AG09309 (cell line): ENCODE results near the gene ARNT2.

Source experiments
- DNase-seq: peaks from one replicate; pipeline ENCODE4 v3.0.0-alpha.2; 2010; ENCODE audit warnings: low read depth
- H3K4me3 ChIP-seq: 2 replicates; pipeline ENCODE4 v1.5.1; 2011; ENCODE audit warnings: mild to moderate bottlenecking, low read depth, low read length, moderate library complexity; ENCODE audit not compliant: control insufficient read depth
- TF ChIP-seq, protein P1 (sequence below): IDR thresholded peaks from 2 replicates; pipeline ENCODE4 v1.5.1; 2011; ENCODE audit warnings: mild to moderate bottlenecking, low read depth, low read length, inconsistent platforms; ENCODE audit not compliant: insufficient read depth, control insufficient read depth; ENCODE audit errors: missing control alignments

Gene ARNT2

DNA sequence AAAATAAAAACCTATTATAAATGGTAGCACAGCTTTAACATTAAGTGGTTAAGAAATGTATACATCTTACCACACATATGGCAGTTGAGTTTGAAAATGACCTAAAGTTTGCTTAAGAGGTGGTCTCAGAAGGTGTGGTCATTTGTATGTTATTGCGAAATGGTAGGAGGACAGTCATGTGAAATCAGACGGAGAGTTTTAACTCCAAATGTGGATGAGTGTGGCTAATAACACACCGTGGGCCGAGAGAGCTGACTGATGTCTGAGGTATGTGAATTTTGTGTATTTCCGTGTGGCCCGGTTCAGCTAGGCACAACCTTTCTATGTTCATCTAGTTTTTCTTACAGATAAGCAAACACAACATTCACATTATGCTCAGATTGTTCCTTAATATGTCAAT lies 71.9 kb downstream of the ARNT2 start:
- H3K4me3 ChIP-seq: no peak overlapping the region
- TF ChIP-seq, protein P1, sequence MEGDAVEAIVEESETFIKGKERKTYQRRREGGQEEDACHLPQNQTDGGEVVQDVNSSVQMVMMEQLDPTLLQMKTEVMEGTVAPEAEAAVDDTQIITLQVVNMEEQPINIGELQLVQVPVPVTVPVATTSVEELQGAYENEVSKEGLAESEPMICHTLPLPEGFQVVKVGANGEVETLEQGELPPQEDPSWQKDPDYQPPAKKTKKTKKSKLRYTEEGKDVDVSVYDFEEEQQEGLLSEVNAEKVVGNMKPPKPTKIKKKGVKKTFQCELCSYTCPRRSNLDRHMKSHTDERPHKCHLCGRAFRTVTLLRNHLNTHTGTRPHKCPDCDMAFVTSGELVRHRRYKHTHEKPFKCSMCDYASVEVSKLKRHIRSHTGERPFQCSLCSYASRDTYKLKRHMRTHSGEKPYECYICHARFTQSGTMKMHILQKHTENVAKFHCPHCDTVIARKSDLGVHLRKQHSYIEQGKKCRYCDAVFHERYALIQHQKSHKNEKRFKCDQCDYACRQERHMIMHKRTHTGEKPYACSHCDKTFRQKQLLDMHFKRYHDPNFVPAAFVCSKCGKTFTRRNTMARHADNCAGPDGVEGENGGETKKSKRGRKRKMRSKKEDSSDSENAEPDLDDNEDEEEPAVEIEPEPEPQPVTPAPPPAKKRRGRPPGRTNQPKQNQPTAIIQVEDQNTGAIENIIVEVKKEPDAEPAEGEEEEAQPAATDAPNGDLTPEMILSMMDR: no peak
- DNase-seq: no peak

DNA sequence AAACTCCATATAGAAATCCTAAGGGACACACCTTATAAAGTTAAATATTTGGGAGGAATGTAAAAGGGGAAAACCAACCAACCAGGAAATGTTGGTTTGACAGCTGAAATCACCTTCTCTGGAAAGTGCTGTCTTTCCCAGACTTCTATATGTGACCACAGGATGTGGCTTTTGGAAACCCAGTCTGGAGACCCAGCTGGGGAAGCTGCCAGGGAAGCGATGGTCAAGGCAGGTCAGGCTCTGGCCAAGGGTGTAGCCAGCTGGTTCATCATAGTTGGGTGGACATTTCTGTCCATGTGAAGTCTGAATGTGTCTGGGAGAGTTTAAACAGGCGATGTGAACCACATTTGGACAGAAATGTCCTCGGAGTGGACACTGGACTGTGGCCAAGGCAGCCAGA lies 73.9 kb downstream of the ARNT2 start:
- TF ChIP-seq, protein P1: no peak
- DNase-seq: no peak
- H3K4me3 ChIP-seq: no peak overlapping the region

DNA sequence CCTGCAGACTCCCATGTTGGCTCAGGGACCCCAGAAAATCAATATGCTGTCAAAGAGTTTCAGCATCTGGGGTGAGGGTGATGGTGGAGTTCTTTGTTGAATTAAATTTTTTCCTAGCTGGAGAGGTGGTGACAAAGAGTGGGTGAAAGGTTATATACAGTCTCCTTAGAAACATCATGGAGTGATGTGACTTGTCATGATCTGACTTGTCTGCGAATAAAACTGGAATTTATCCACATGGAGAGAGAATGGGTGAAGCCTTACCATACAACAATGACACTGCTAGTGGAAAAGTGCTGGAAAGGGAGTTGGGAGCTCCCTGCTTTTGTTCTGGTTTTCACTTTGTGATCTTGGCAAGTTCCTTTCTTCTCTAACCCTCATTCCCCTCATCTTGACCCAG lies 75.0 kb downstream of the ARNT2 start:
- no peak overlapping the region for H3K4me3 ChIP-seq
- DNase-seq: no peak
- TF ChIP-seq, protein P1: no peak

DNA sequence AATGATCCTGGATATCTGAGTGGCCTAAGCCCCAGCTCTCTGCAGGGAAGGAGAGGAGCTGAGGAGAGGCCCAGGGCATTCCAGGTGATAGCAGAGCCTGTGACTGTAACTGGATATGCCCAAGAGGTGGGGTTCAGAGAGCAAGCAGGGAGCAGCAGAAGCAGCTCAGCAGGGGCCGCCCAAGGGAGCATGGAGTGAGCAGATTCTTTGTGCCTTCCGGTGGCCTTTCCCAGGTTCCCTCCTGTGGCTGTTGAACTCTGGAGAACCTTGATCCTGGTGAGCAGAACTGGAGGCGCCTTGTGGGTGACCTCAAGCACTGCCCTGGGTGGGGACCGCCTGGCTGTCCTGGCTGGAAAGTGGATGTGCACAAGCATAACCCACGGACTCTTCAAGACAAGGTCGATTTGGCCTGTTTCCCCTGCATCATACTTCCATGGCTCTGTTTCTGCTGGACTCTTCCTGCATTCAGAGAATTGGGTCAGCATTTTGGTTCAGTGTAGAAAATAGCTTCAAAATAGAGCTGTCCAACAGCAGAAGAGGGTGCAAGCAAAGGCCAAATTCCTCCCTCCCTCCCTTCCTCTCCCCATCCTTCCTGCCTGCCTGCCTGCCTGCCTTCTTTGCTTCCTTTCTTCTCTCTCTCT lies 76.1 kb downstream of the ARNT2 start:
- TF ChIP-seq, protein P1: no peak
- H3K4me3 ChIP-seq: no peak overlapping the region

DNA sequence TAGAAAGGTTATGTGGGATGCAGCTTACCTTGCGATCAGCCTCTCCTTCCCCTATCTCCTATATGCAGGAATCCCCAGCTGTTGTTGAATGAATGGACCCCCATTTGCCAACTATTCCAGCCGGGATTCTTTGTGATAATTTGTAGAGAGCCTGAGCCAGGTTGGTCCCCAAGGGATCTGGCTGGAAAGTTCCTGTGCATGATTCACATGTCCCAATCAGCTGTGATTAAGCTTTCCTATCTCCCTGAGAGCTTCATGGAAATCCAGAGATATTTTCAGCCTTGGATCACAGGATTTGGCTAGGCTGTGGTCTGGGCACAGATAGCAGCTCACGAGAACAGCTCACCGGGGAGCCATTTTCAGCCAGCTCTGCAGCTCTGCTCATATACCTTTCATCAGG lies 76.7 kb downstream of the ARNT2 start:
- peak; percentile 89 for DNase-seq
- no peak overlapping the region for H3K4me3 ChIP-seq
- TF ChIP-seq, protein P1: no peak

More for the DNA sequence above, 76.1 kb downstream of the ARNT2 start:
- no peak for DNase-seq

DNA sequence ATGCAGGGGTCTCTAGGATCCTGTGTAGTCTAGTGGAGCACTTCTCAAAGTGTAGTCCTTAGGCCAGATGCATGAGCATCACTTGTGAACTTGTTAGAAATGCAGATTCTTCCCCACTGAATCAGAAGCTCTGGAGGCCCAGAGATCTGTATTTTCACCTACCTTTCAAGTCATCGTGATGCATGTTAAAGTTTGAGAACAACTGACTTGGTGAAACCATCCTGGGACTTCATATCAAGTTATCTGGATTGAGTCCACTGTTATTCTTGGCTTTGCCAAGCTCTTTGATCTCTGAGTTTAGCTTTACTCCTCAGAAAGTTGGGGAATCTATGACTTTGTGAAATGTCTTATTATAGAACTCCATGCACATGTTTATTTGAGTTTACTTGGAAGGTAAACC lies 78.5 kb downstream of the ARNT2 start:
- no peak for DNase-seq
- TF ChIP-seq, protein P1: no peak
- no peak overlapping the region for H3K4me3 ChIP-seq
